ENCODE measurements around the gene NDUFB6. TPM values are rescaled to one million over a fixed set of nuclear protein-coding genes. Genes with fewer than 3 reads are reported as not detected.

The NDUFB6 gene
- total RNA-seq, 1 donor from 2014 or later, result 36.8 TPM

GRCh38 chr9:32596936-32597335 lies 24.0 kb upstream of the NDUFB6 start:
- Mint-ChIP-seq H3K4me3 (ENCODE audit: unreplicated experiment) (no peak overlapping the region), H3K4me1 (ENCODE audit: unreplicated experiment) (peaks cover 3% of the 10 kb centered on the region), H3K9me3 (ENCODE audit: unreplicated experiment) (no peaks in the 10 kb centered on the region), H3K36me3 (ENCODE audit: low read depth, unreplicated experiment) (no peaks in the 10 kb centered on the region), H3K27ac (ENCODE audit: unreplicated experiment) (no peak overlapping the region), H3K27me3 (ENCODE audit: unreplicated experiment) (peaks cover 3% of the 10 kb centered on the region)
- DNase-seq (ENCODE audit: low spot score), result no peak
- TF ChIP-seq CTCF (IDR thresholded peaks at IDR 0.05; ENCODE audit: unreplicated experiment), result no peak

GRCh38 chr9:32596096-32596865 lies 23.3 kb upstream of the NDUFB6 start:
- H3K9me3 Mint-ChIP-seq (ENCODE audit: unreplicated experiment), result no peaks in the 10 kb centered on the region
- peaks cover 3% of the 10 kb centered on the region for H3K4me1 Mint-ChIP-seq (ENCODE audit: unreplicated experiment)
- H3K27ac Mint-ChIP-seq (ENCODE audit: unreplicated experiment), result no peak overlapping the region
- DNase-seq (ENCODE audit: low spot score), result no peak
- no peak for TF ChIP-seq CTCF (IDR thresholded peaks at IDR 0.05; ENCODE audit: unreplicated experiment)
- peaks cover 1% of the 10 kb centered on the region for H3K27me3 Mint-ChIP-seq (ENCODE audit: unreplicated experiment)
- H3K36me3 Mint-ChIP-seq (ENCODE audit: low read depth, unreplicated experiment), result no peaks in the 10 kb centered on the region
- H3K4me3 Mint-ChIP-seq (ENCODE audit: unreplicated experiment), result no peak overlapping the region

- TF ChIP-seq CTCF (IDR thresholded peaks at IDR 0.05; ENCODE audit: unreplicated experiment), result no peak
- Mint-ChIP-seq H3K27ac (ENCODE audit: unreplicated experiment) (no peak overlapping the region), H3K9me3 (ENCODE audit: unreplicated experiment) (no peaks in the 10 kb centered on the region), H3K4me1 (ENCODE audit: unreplicated experiment) (no peaks in the 10 kb centered on the region), H3K36me3 (ENCODE audit: low read depth, unreplicated experiment) (no peaks in the 10 kb centered on the region), H3K4me3 (ENCODE audit: unreplicated experiment) (no peak overlapping the region), H3K27me3 (ENCODE audit: unreplicated experiment) (no peaks in the 10 kb centered on the region)
- DNase-seq (ENCODE audit: low spot score), result no peak
These were observed 17.9 kb upstream of the NDUFB6 start for GRCh38 chr9:32590898-32591297.

GRCh38 chr9:32590476-32590875 lies 17.5 kb upstream of the NDUFB6 start:
- no peaks in the 10 kb centered on the region for H3K9me3 Mint-ChIP-seq (ENCODE audit: unreplicated experiment)

More at GRCh38 chr9:32590476-32590875, 17.5 kb upstream of the NDUFB6 start:
- no peak for DNase-seq (ENCODE audit: low spot score)
- H3K27me3 Mint-ChIP-seq (ENCODE audit: unreplicated experiment), result no peaks in the 10 kb centered on the region
- no peak for TF ChIP-seq CTCF (IDR thresholded peaks at IDR 0.05; ENCODE audit: unreplicated experiment)
- no peak overlapping the region for H3K4me3 Mint-ChIP-seq (ENCODE audit: unreplicated experiment)
- no peaks in the 10 kb centered on the region for H3K4me1 Mint-ChIP-seq (ENCODE audit: unreplicated experiment)
- no peak overlapping the region for H3K27ac Mint-ChIP-seq (ENCODE audit: unreplicated experiment)
- H3K36me3 Mint-ChIP-seq (ENCODE audit: low read depth, unreplicated experiment), result no peaks in the 10 kb centered on the region

Data from endothelial cell (in vitro differentiated cells).